C4-2B (cell line): Measurements from ENCODE around the gene GALNT17.

Source experiments
- CTCF ChIP-seq: fragments of 450-650 bp; conservative IDR thresholded peaks from 2 replicates; pipeline ENCODE4 v1.5.1; 2017; ENCODE audit warnings: mild to moderate bottlenecking
- ZFX ChIP-seq: fragments of 450-650 bp; IDR thresholded peaks from 2 replicates; pipeline ENCODE4 v1.6.1; 2017

GRCh38 chr7:71754828-71755227 lies 622.9 kb downstream of the GALNT17 start:
- TF ChIP-seq CTCF (no peak), ZFX (no peak)
